ENCODE data around the gene ACTL8.

GRCh38 chr1:17862121-17862520 is 107.0 kb downstream of the ACTL8 start:
- TF ChIP-seq POLR2A (IDR thresholded peaks at IDR 0.05; ENCODE audit: borderline replicate concordance, extremely low read depth, insufficient read depth, insufficient read length), result no peak
- no peak for TF ChIP-seq SP1 (IDR thresholded peaks at IDR 0.05; ENCODE audit: low read depth)
- TF ChIP-seq CEBPB (IDR thresholded peaks at IDR 0.05; ENCODE audit: low read depth), result no peak
- no peak for TF ChIP-seq CTCF (IDR thresholded peaks at IDR 0.05 in 2 of 3, conservative IDR thresholded peaks at IDR 0.05 in 1 of 3; ENCODE audit: borderline replicate concordance in 1 of 3, insufficient read depth in 1 of 3, low read depth in 2 of 3, low read length in 2 of 3)
